ENCODE measurements around the gene ASPSCR1.

GRCh38 chr17:82022310-82022980 is 45.0 kb downstream of the ASPSCR1 start, which contains the start of gene CENPX:
- TF ChIP-seq ZNF830 (CRISPR knock-in tag; IDR thresholded peaks at IDR 0.05) (no peak), SP1 (CRISPR knock-in tag; IDR thresholded peaks at IDR 0.05) (no peak)

All from K562 (cell line).